ENCODE data around the gene ARID4A. TPM values are rescaled to one million over a fixed set of nuclear protein-coding genes. Genes with fewer than 3 reads are reported as not detected.

The ARID4A gene
- total and polyA plus RNA-seq, 7 donors, result 4.2 to 31.9 (median 18.1) TPM

DNA sequence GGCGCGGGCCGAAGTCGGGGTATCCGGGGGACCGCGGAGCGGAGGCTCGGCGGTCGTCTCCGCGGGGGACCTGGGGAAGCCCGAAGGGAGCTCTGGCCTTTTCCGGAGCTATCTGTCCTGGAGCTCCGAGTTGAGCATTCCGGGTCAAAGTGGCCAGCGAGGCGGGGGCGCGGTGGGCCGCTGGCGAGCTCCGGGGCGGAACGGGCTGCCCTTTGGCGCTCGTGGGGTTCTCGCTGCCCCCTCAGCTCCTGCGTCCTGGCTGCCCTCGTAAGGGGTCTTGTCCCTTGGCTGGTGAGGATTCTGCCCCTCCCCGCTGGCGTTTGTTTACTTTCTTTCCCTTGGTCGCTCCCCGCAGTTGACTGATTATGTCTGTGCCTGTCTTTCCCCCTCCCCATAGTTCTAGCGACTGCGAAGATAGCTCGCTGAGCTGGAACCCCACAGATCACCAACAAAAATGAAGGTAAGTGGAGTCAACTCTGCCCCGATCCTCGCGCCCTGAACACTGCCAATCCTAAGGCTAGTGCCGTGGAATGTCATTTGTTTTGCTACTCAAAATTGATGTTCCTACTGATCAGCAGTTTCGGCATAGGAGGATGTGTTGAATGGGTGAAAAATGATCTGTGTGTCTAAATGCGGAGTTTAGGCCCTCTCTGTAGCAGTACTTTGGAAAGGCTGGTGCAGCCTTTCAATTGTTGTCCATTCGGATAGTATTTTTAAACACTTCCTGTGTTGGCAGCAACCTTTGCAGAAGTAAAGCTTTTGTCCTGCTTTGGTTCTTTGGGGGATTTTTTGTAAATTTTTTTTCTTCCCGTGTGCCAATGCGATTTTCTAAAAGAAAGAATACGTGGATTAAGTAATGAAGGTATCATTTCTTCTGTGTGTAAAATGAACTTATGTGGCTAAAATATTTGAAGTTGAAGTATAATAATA is 1.3 kb downstream of the ARID4A start:
- peak; percentile 65 for DNase-seq
- Histone ChIP-seq H3K4me1 (peaks cover 0 to 43% (median 26%) of the 10 kb centered on the region in 4 donors), H3K9me3 (no peaks in the 10 kb centered on the region), H3K27me3 (no peaks in the 10 kb centered on the region), H3K27ac (peak overlapping the region; percentile 90 to 98 (median 95)), H3K4me3 (peak overlapping the region; percentile 81 to 99 (median 88)), H3K36me3 (peaks cover 0 to 35% (median 10%) of the 10 kb centered on the region in 4 donors)
- TF ChIP-seq POLR2AphosphoS5 (IDR thresholded peaks at IDR 0.05), result no peak
- TF ChIP-seq, protein P1, sequence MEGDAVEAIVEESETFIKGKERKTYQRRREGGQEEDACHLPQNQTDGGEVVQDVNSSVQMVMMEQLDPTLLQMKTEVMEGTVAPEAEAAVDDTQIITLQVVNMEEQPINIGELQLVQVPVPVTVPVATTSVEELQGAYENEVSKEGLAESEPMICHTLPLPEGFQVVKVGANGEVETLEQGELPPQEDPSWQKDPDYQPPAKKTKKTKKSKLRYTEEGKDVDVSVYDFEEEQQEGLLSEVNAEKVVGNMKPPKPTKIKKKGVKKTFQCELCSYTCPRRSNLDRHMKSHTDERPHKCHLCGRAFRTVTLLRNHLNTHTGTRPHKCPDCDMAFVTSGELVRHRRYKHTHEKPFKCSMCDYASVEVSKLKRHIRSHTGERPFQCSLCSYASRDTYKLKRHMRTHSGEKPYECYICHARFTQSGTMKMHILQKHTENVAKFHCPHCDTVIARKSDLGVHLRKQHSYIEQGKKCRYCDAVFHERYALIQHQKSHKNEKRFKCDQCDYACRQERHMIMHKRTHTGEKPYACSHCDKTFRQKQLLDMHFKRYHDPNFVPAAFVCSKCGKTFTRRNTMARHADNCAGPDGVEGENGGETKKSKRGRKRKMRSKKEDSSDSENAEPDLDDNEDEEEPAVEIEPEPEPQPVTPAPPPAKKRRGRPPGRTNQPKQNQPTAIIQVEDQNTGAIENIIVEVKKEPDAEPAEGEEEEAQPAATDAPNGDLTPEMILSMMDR (IDR thresholded peaks at IDR 0.05), result no peak
- WGBS, 2 donors, result 2% methylated on average over 48 of the region's 48 CpGs
- intact Hi-C loops (cut with DNase I), result loop anchor here (2.0 kb wide), 1 partner anchor 127 kb away; the partner anchor contains the start of genes KIAA0586 and TIMM9

DNA sequence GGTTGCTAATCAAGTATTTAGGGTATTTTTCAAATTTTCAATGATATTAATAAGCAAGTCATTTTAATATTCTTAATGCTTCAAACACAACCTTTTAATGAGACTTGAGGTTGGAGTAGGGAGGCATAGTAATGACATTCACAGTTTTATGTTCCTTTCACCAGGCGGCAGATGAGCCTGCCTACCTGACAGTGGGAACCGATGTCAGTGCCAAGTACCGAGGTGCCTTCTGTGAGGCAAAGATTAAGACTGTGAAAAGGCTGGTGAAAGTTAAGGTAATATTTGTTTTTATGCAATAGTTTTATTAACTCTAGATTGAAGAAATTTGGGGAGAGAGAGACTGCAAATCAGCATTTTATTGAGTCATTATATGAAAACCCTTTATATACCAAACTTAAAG is 3.1 kb downstream of the ARID4A start:
- H3K27me3 ChIP-seq, result no peaks in the 10 kb centered on the region
- 96% methylated on average over 3 of the region's 3 CpGs for WGBS, 2 donors
- no peak overlapping the region for H3K27ac ChIP-seq
- H3K36me3 ChIP-seq, result peaks cover 0 to 44% (median 10%) of the 10 kb centered on the region in 4 donors
- peaks cover 0 to 27% (median 11%) of the 10 kb centered on the region in 4 donors for H3K4me1 ChIP-seq
- no peak for TF ChIP-seq POLR2AphosphoS5 (IDR thresholded peaks at IDR 0.05)
- no peak for TF ChIP-seq POLR2A (IDR thresholded peaks at IDR 0.05)
- TF ChIP-seq EP300 (IDR thresholded peaks at IDR 0.05), result no peak
- TF ChIP-seq, protein P1 (IDR thresholded peaks at IDR 0.05), result no peak
- DNase-seq, result no peak
- H3K9me3 ChIP-seq, result no peaks in the 10 kb centered on the region
- no peak overlapping the region for H3K4me3 ChIP-seq
- intact Hi-C loops (cut with DNase I), result no loop called here

DNA sequence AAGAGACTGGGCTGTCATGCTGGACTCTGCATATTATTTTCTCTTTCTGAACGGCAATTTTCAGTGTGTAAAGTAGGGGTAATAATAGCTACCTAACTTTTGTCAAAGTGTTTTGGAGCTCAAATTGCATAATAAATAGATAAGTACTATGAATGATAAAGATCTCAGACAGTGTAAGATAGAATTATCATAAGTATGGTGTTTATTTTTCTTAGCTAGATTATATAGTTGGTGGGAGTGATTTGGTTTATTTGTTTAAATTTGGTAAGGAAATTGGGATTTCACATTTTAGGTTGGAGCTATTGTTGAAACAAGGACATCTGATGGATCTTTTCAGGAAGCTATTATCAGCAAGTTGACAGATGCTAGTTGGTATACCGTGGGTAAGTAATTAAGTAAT is 7.4 kb downstream of the ARID4A start:
- Histone ChIP-seq H3K4me1 (peaks cover 0 to 13% (median 1%) of the 10 kb centered on the region in 4 donors), H3K4me3 (no peak overlapping the region), H3K36me3 (peaks cover 0 to 68% (median 15%) of the 10 kb centered on the region in 4 donors), H3K27me3 (no peaks in the 10 kb centered on the region), H3K27ac (no peak overlapping the region), H3K9me3 (no peaks in the 10 kb centered on the region)
- TF ChIP-seq POLR2AphosphoS5 (IDR thresholded peaks at IDR 0.05) (no peak), POLR2A (IDR thresholded peaks at IDR 0.05) (no peak), EP300 (IDR thresholded peaks at IDR 0.05) (no peak)
- TF ChIP-seq, protein P1 (IDR thresholded peaks at IDR 0.05), result no peak
- DNase-seq, result no peak
- WGBS, 2 donors, result 76 to 91% methylated on average over 2 of the region's 2 CpGs
- intact Hi-C loops (cut with DNase I), result no loop called here

- Histone ChIP-seq H3K4me3 (no peak overlapping the region), H3K36me3 (peaks cover 0 to 74% (median 14%) of the 10 kb centered on the region in 4 donors), H3K9me3 (no peaks in the 10 kb centered on the region), H3K27ac (no peak overlapping the region), H3K27me3 (no peaks in the 10 kb centered on the region), H3K4me1 (peaks cover 0 to 4% (median 0%) of the 10 kb centered on the region in 4 donors)
- intact Hi-C loops (cut with DNase I), result no loop called here
- DNase-seq, result no peak
- TF ChIP-seq POLR2AphosphoS5 (IDR thresholded peaks at IDR 0.05) (no peak), EP300 (IDR thresholded peaks at IDR 0.05) (no peak), POLR2A (IDR thresholded peaks at IDR 0.05) (no peak)
- TF ChIP-seq, protein P1 (IDR thresholded peaks at IDR 0.05), result no peak
- WGBS, 2 donors, result 81 to 93% methylated on average over 8 of the region's 8 CpGs
These were observed 9.4 kb downstream of the ARID4A start for GRCh38 chr14:58307597-58308316.

All from sigmoid colon (tissue), 7 donors.